H1 (cell line): ENCODE results near the gene UBE2M. TPM values are rescaled to one million over a fixed set of nuclear protein-coding genes. Genes with fewer than 3 reads are reported as not detected.
A peak's percentile ranks its signal among the peaks of the same experiment; 100 is the strongest.

Experiments
- CTCF ChIA-PET: fragments of 300-600 bp; sonication (Branson Sonifier 250); formaldehyde crosslinking; loops from one replicate; lab custom pipeline; 2021; ENCODE audit not compliant: partially characterized antibody; lab: Charles Lee
- POLR2A ChIA-PET: fragments of 300-600 bp; sonication (Branson Sonifier 250); formaldehyde crosslinking; loops from one replicate; lab custom pipeline; 2021; ENCODE audit warnings: inconsistent platforms; ENCODE audit not compliant: partially characterized antibody; lab: Charles Lee
- DNase-seq, 2 experiments: peaks; one replicate each; pipeline versions ENCODE4 v3.0.0 to v3.0.0-alpha.2; 2010 to 2022; ENCODE audit warnings: low spot score in 2 of 2, low read depth in 1 of 2, mixed read lengths in 1 of 2
- FAIRE-seq: peaks from 2 replicates; lab custom pipeline; 2011; peaks lifted over from hg19 to GRCh38; lab: Jason Lieb, UNC
- H2AFZ ChIP-seq: 2 replicates; pipeline ENCODE4 v1.8.1; 2012; ENCODE audit warnings: low read length, inconsistent platforms
- H2AK5ac ChIP-seq: 2 replicates; pipeline ENCODE4 v1.6.1; 2013; ENCODE audit warnings: low read depth, low read length
- H2BK120ac ChIP-seq: replicated peaks from 2 replicates; pipeline ENCODE3; 2013; ENCODE audit warnings: low read depth, low read length, inconsistent platforms
- H2BK12ac ChIP-seq: 2 replicates; pipeline ENCODE4 v1.6.1; 2013; ENCODE audit warnings: low read depth, low read length
- H2BK15ac ChIP-seq: 2 replicates; pipeline ENCODE4 v1.6.1; 2013; ENCODE audit warnings: low read length
- H2BK20ac ChIP-seq: 2 replicates; pipeline ENCODE4 v1.6.1; 2013; ENCODE audit warnings: low read length
- H2BK5ac ChIP-seq: 2 replicates; pipeline ENCODE4 v1.6.1; 2013; ENCODE audit warnings: low read depth, low read length
- H3K14ac ChIP-seq: 2 replicates; pipeline ENCODE4 v1.6.1; 2013; ENCODE audit warnings: inconsistent platforms; ENCODE audit not compliant: insufficient read length
- H3K18ac ChIP-seq: 2 replicates; pipeline ENCODE4 v1.6.1; 2013; ENCODE audit warnings: low read length; ENCODE audit errors: extremely low read depth
- H3K23ac ChIP-seq: 2 replicates; pipeline ENCODE4 v1.6.1; 2013; ENCODE audit warnings: inconsistent platforms; ENCODE audit not compliant: insufficient read length
- H3K23me2 ChIP-seq: 2 replicates; pipeline ENCODE4 v1.6.1; 2013; ENCODE audit warnings: low read depth, low read length
- H3K27ac ChIP-seq: 2 replicates; pipeline ENCODE4 v1.6.1; 2011; ENCODE audit warnings: low read depth, low read length, inconsistent platforms
- H3K27me3 ChIP-seq, 4 experiments: replicated peaks in 1 of 4; 1 replicate in 1 of 4; 2 replicates in 3 of 4; pipeline versions ENCODE4 v1.6.1 to v1.8.1; 2011 to 2013; ENCODE audit warnings: low read length in 3 of 4, mild to moderate bottlenecking in 3 of 4, inconsistent platforms in 2 of 4, mixed read lengths in 2 of 4, moderate library complexity in 1 of 4; ENCODE audit not compliant: control insufficient read depth in 3 of 4, insufficient read depth in 3 of 4; ENCODE audit errors: extremely low read depth in 1 of 4
- H3K36me3 ChIP-seq, 4 experiments: 2 replicates each; pipeline versions ENCODE4 v1.6.1 to v1.8.1; 2011 to 2013; ENCODE audit warnings: mild to moderate bottlenecking in 4 of 4, low read length in 3 of 4, moderate library complexity in 2 of 4, control low read depth in 1 of 4, inconsistent platforms in 1 of 4; ENCODE audit not compliant: insufficient read depth in 4 of 4, control insufficient read depth in 2 of 4
- H3K4ac ChIP-seq: replicated peaks from 2 replicates; pipeline ENCODE3; 2013; ENCODE audit warnings: low read length, low read depth, mixed read lengths, inconsistent platforms; ENCODE audit not compliant: insufficient read length
- H3K4me1 ChIP-seq, 4 experiments: replicated peaks in 1 of 4; 1 replicate in 1 of 4; 2 replicates in 3 of 4; pipeline versions ENCODE4 v1.6.1 to v1.8.1; 2011 to 2013; ENCODE audit warnings: low read length in 3 of 4, inconsistent platforms in 2 of 4, mixed read lengths in 1 of 4; ENCODE audit not compliant: insufficient read depth in 4 of 4, control insufficient read depth in 3 of 4
- H3K4me2 ChIP-seq, 2 experiments: 2 replicates each; pipeline versions ENCODE4 v1.6.1 to v1.8.1; 2011 to 2013; ENCODE audit warnings: low read depth in 2 of 2, low read length in 2 of 2, control low read depth in 1 of 2, inconsistent platforms in 1 of 2, mild to moderate bottlenecking in 1 of 2; ENCODE audit not compliant: insufficient read depth in 1 of 2
- H3K4me3 ChIP-seq, 4 experiments: fragments of 200-600, 300-600 bp in 1 of 4; sonication (generic), shearing (Covaris generic), sonication (Bioruptor Twin) in 1 of 4; 2 replicates each; pipeline versions ENCODE4 v1.5.1 to v1.8.1; 2011 to 2016; ENCODE audit warnings: low read length in 4 of 4, low read depth in 3 of 4, control low read depth in 2 of 4, inconsistent platforms in 2 of 4, mild to moderate bottlenecking in 2 of 4, mixed read lengths in 1 of 4, moderate library complexity in 1 of 4; ENCODE audit not compliant: insufficient read depth in 2 of 4; ENCODE audit errors: extremely low read depth in 1 of 4
- H3K56ac ChIP-seq: replicated peaks from 2 replicates; pipeline ENCODE3; 2013; ENCODE audit warnings: low read depth, mild to moderate bottlenecking, mixed read lengths, low read length, inconsistent platforms; ENCODE audit not compliant: insufficient read length
- H3K79me1 ChIP-seq: 2 replicates; pipeline ENCODE4 v1.6.1; 2013; ENCODE audit warnings: low read depth, low read length, control low read depth
- H3K79me2 ChIP-seq, 2 experiments: 2 replicates each; pipeline versions ENCODE4 v1.6.1 to v1.8.1; 2012 to 2013; ENCODE audit warnings: low read length in 2 of 2, mild to moderate bottlenecking in 2 of 2, inconsistent platforms in 1 of 2; ENCODE audit not compliant: insufficient read depth in 2 of 2, control insufficient read depth in 1 of 2
- H3K9ac ChIP-seq, 4 experiments: replicated peaks in 1 of 4; 1 replicate in 1 of 4; 2 replicates in 3 of 4; pipeline versions ENCODE4 v1.6.1 to v1.8.1; 2011 to 2013; ENCODE audit warnings: low read depth in 3 of 4, low read length in 3 of 4, control low read depth in 2 of 4, mild to moderate bottlenecking in 2 of 4, moderate library complexity in 2 of 4, inconsistent platforms in 1 of 4; ENCODE audit errors: extremely low read depth in 1 of 4
- H3K9me3 ChIP-seq, 2 experiments: 2 replicates each; pipeline versions ENCODE4 v1.6.1 to v1.8.1; 2012 to 2013; ENCODE audit warnings: mild to moderate bottlenecking in 2 of 2, moderate library complexity in 2 of 2, control low read depth in 1 of 2, inconsistent platforms in 1 of 2, low read depth in 1 of 2, low read length in 1 of 2, mixed read lengths in 1 of 2; ENCODE audit not compliant: insufficient read depth in 2 of 2
- H4K20me1 ChIP-seq, 2 experiments: replicated peaks in 1 of 2; 2 replicates each; pipeline versions ENCODE3 to v1.8.1; 2011 to 2013; ENCODE audit warnings: inconsistent platforms in 2 of 2, low read length in 2 of 2, mild to moderate bottlenecking in 1 of 2; ENCODE audit not compliant: insufficient read depth in 2 of 2, control insufficient read depth in 1 of 2
- H4K5ac ChIP-seq: 2 replicates; pipeline ENCODE4 v1.6.1; 2013; ENCODE audit warnings: low read length, low read depth, mixed read lengths, inconsistent platforms; ENCODE audit not compliant: insufficient read length
- H4K8ac ChIP-seq: 2 replicates; pipeline ENCODE4 v1.8.0; 2013; ENCODE audit warnings: mild to moderate bottlenecking, moderate library complexity, low read length, inconsistent platforms; ENCODE audit not compliant: insufficient read depth; ENCODE audit errors: extremely low read depth
- H4K91ac ChIP-seq: replicated peaks from 2 replicates; pipeline ENCODE3; 2013; ENCODE audit warnings: low read length, mixed read lengths, inconsistent platforms; ENCODE audit not compliant: insufficient read length
- CBX5 ChIP-seq: fragments of 300-800, 300-1000 bp; sonication (generic); IDR thresholded peaks from 2 replicates; pipeline ENCODE4 v1.7.1; 2016; ENCODE audit warnings: antibody characterized with exemption, low read length, low read depth
- CHD1 ChIP-seq: IDR thresholded peaks from 2 replicates; pipeline ENCODE4 v1.6.1; 2012; ENCODE audit warnings: low read depth, low read length, improper control_type of control experiment
- EP300 ChIP-seq, 2 experiments: IDR thresholded peaks; 1 replicate in 1 of 2; 2 replicates in 1 of 2; pipeline ENCODE4 v1.6.1; 2011 to 2012; ENCODE audit warnings: low read depth in 2 of 2, low read length in 2 of 2, mild to moderate bottlenecking in 2 of 2, borderline replicate concordance in 1 of 2, inconsistent platforms in 1 of 2, moderate library complexity in 1 of 2
- KDM5A ChIP-seq: fragments of 200-600 bp; IDR thresholded peaks from 2 replicates; pipeline ENCODE4 v1.7.1; 2012; ENCODE audit warnings: mild to moderate bottlenecking, low read length, inconsistent platforms, mixed read lengths
- NANOG ChIP-seq: IDR thresholded peaks from 2 replicates; pipeline ENCODE4 v1.6.1; 2011; ENCODE audit warnings: low read length, low read depth, mild to moderate bottlenecking, inconsistent platforms; ENCODE audit not compliant: insufficient read depth, poor library complexity, severe bottlenecking
- POLR2A ChIP-seq, 2 experiments: IDR thresholded peaks; 1 replicate in 1 of 2; 2 replicates in 1 of 2; pipeline ENCODE4 v1.6.1; 2011; ENCODE audit warnings: low read depth in 2 of 2, low read length in 2 of 2, mild to moderate bottlenecking in 2 of 2; ENCODE audit errors: control extremely low read depth in 1 of 2
- POLR2AphosphoS5 ChIP-seq: IDR thresholded peaks from 2 replicates; pipeline ENCODE4 v1.6.1; 2011; ENCODE audit warnings: low read depth, low read length
- SAP30 ChIP-seq: fragments of 300-600 bp; sonication (generic); IDR thresholded peaks from 2 replicates; pipeline ENCODE4 v1.7.1; 2012; ENCODE audit warnings: low read length, moderate library complexity, mild to moderate bottlenecking, inconsistent platforms; ENCODE audit not compliant: insufficient read depth, insufficient replicate concordance
- SIN3A ChIP-seq, 2 experiments: IDR thresholded peaks in 1 of 2; conservative IDR thresholded peaks in 1 of 2; 2 replicates each; pipeline ENCODE4 v1.6.1; 2011 to 2012; ENCODE audit warnings: low read length in 2 of 2, improper control_type of control experiment in 1 of 2, low read depth in 1 of 2, mild to moderate bottlenecking in 1 of 2
- SP2 ChIP-seq: IDR thresholded peaks from 2 replicates; pipeline ENCODE4 v1.6.1; 2012; ENCODE audit warnings: mild to moderate bottlenecking, low read length, inconsistent platforms
- WGBS, 2 experiments: shearing (Covaris generic) in 1 of 2; methylation state at CpG; one replicate each; pipeline versions ENCODE4 v1.1.6 to v1.1.7; 2013 to 2015; ENCODE audit warnings: low lambda C conversion rate in 2 of 2, mixed read lengths in 2 of 2, inconsistent platforms in 1 of 2, low coverage in 1 of 2, missing lambda C conversion rate in 1 of 2; ENCODE audit not compliant: insufficient replicate concordance in 2 of 2, insufficient coverage in 1 of 2, insufficient read length in 1 of 2; ENCODE audit errors: extremely low coverage in 1 of 2, missing lambda C conversion rate in 1 of 2; 5-methylcytosine and 5-hydroxymethylcytosine counted together
- polyA plus RNA-seq, 7 experiments: library from polyadenylated mRNA; depleted of rRNA in 3 of 7; stranded (reverse) in 5 of 7; unstranded in 2 of 7; fragments of >200 nt in 5 of 7; fragments of 200-250 nt in 2 of 7; gene quantifications; 1 replicate in 5 of 7; 2 replicates in 1 of 7; 4 replicates in 1 of 7; pipeline versions ENCODE4 v1.2.1 to v1.2.3, GENCODE V29; 2011 to 2013; ENCODE audit warnings: missing spikeins in 2 of 7, mixed read lengths in 2 of 7
- total RNA-seq: library from RNA; stranded (reverse); fragmentation: NEBNext Ultra II Directional; extraction: Animal tissue kit (Norgen Biotek cat#: 25700); gene quantifications from 2 replicates; pipeline ENCODE4 v1.2.1, GENCODE V29; 2021

Gene UBE2M
- total and polyA plus RNA-seq, 2 of the 8 experiments (the other 6 are each of a cell fraction or from before 2014, with no cell fraction given), result 93.8 to 114 TPM

DNA sequence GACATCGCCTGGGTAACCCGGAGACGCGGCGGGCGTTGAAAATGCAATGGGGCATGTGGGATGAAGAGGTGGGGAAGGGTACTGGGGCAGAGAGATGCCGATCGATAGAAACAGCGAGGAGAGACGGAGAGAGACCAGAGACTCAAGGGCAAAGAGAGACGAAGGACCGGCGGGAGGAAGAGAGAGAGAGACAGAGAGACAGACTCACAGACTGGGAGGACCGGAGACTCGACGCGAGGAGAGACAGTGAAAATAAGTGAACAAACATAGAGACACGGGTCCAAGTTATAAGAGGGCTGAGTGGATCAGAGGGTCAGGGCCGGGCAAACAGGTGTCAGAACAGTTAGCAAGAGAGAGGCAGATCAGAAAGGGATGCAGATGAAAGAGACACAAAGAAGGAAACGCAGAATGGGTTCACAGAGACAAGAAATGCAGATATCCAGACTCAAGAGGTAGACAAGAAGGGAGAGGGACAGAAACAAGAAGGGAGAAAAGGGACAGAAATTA, 15.3 kb upstream of the UBE2M start:
- Histone ChIP-seq H3K79me2 (0 out of 4 replicates have a peak, but pooled peaks cover 0 to 3% of the 10 kb centered on the region in 2 experiments), H3K14ac (no peak overlapping the region), H3K79me1 (no peaks in the 10 kb centered on the region), H2BK5ac (peak overlapping the region; percentile 11; the same call in 1 of the 2 replicates), H2AFZ (no peak overlapping the region), H4K8ac (no peak overlapping the region), H3K27me3 (no peaks in the 10 kb centered on the region), H3K4ac (no peak overlapping the region), H4K5ac (no peak overlapping the region), H3K9me3 (no peaks in the 10 kb centered on the region), H2BK20ac (no peak overlapping the region), H2BK120ac (no peak overlapping the region), H4K91ac (no peak overlapping the region), H4K20me1 (peaks cover 0 to 6% of the 10 kb centered on the region in 2 experiments), H3K23ac (no peak overlapping the region), H3K9ac (0 out of 7 replicates have a peak overlapping the region, but pooled peaks of 1 of the 4 experiments have one; percentile 5), H3K36me3 (peaks cover 2 to 6% (median 5%) of the 10 kb centered on the region in 4 experiments; a peak in 3 of 8 replicates), H3K56ac (no peak overlapping the region), H2BK12ac (no peak overlapping the region), H3K27ac (no peak overlapping the region), H3K18ac (no peak overlapping the region), H2BK15ac (no peak overlapping the region), H2AK5ac (no peak overlapping the region), H3K23me2 (peaks cover 17% of the 10 kb centered on the region), H3K4me1 (peaks cover 0 to 11% (median 1%) of the 10 kb centered on the region in 4 experiments; a peak in 3 of 7 replicates), H3K4me2 (peak overlapping the region; percentile 63 to 72), H3K4me3 (peak overlapping the region; percentile 20 to 87 (median 78); a peak in 7 of 8 replicates)
- ChIA-PET CTCF (no interaction called here), POLR2A (interaction anchor here (8.4 kb wide), 1 partner anchor 54 kb away, joined by 82 read pairs; the partner anchor contains the start of gene ZBTB45)
- FAIRE-seq, result no peak
- no peak for DNase-seq
- WGBS, 2 experiments, result 12% methylated on average over 18 of the region's 20 CpGs; no CpG with 5 or more reads in 1 of the 2 experiments
- TF ChIP-seq KDM5A, result no peak
- peak; percentile 99 for TF ChIP-seq SAP30
- no peak for TF ChIP-seq CHD1
- no peak for TF ChIP-seq CBX5
- no peak for TF ChIP-seq POLR2AphosphoS5
- no peak for TF ChIP-seq NANOG
- no peak for TF ChIP-seq POLR2A (IDR thresholded peaks at IDR 0.05; ENCODE audit: control extremely low read depth in 1 of 2, low read depth in 2 of 2, low read length in 2 of 2)
- no peak for TF ChIP-seq SP2
- TF ChIP-seq EP300 (IDR thresholded peaks at IDR 0.05; ENCODE audit: borderline replicate concordance in 1 of 2, low read depth in 2 of 2, low read length in 2 of 2), result no peak
- peak in 1 of 2 experiments; percentile 99; a peak in 3 of 4 replicates for TF ChIP-seq SIN3A (conservative IDR thresholded peaks at IDR 0.05 in 1 of 2, IDR thresholded peaks at IDR 0.05 in 1 of 2; ENCODE audit: low read depth in 1 of 2, low read length in 2 of 2)
